NT2/D1 (cell line): ENCODE results near the gene TOM1L2.
"Not testable (repeated sequence)": the region's sequence is repeated elsewhere in the genome, so short reads cannot be mapped to it uniquely, and the experiment has no call there.

Source experiments
- DNase-seq: peaks from one replicate; pipeline ENCODE4 v3.0.0-alpha.2; 2011; ENCODE audit warnings: low read depth, low spot score
- H3K27me3 ChIP-seq: 2 replicates; pipeline ENCODE4 v1.6.0; 2011; ENCODE audit warnings: mild to moderate bottlenecking; ENCODE audit not compliant: insufficient read length, insufficient read depth
- H3K36me3 ChIP-seq: 2 replicates; pipeline ENCODE4 v1.6.1; 2011; ENCODE audit warnings: mild to moderate bottlenecking, low read length, mixed read lengths; ENCODE audit not compliant: insufficient read depth, insufficient read length
- H3K4me1 ChIP-seq: 2 replicates; pipeline ENCODE4 v1.5.1; 2011; ENCODE audit not compliant: insufficient read depth, insufficient read length
- H3K4me3 ChIP-seq: 2 replicates; pipeline ENCODE4 v1.5.1; 2011; ENCODE audit warnings: low read depth; ENCODE audit not compliant: insufficient read length
- H3K9ac ChIP-seq: 2 replicates; pipeline ENCODE4 v1.6.0; 2011; ENCODE audit warnings: low read depth; ENCODE audit not compliant: insufficient read length
- H3K9me3 ChIP-seq: 2 replicates; pipeline ENCODE4 v1.5.1; 2011; ENCODE audit warnings: mild to moderate bottlenecking, low read length; ENCODE audit not compliant: insufficient read depth
- SUZ12 ChIP-seq: IDR thresholded peaks from 2 replicates; pipeline ENCODE4 v1.6.1; 2011; ENCODE audit not compliant: insufficient read length, insufficient read depth; ENCODE audit errors: extremely low read depth
- YY1 ChIP-seq: IDR thresholded peaks from 2 replicates; pipeline ENCODE4 v1.6.1; 2011; ENCODE audit not compliant: insufficient read length, insufficient read depth
- ZNF274 ChIP-seq: IDR thresholded peaks from 2 replicates; pipeline ENCODE4 v1.6.1; 2011; ENCODE audit warnings: mild to moderate bottlenecking, low read depth, low read length

TOM1L2 gene

DNA sequence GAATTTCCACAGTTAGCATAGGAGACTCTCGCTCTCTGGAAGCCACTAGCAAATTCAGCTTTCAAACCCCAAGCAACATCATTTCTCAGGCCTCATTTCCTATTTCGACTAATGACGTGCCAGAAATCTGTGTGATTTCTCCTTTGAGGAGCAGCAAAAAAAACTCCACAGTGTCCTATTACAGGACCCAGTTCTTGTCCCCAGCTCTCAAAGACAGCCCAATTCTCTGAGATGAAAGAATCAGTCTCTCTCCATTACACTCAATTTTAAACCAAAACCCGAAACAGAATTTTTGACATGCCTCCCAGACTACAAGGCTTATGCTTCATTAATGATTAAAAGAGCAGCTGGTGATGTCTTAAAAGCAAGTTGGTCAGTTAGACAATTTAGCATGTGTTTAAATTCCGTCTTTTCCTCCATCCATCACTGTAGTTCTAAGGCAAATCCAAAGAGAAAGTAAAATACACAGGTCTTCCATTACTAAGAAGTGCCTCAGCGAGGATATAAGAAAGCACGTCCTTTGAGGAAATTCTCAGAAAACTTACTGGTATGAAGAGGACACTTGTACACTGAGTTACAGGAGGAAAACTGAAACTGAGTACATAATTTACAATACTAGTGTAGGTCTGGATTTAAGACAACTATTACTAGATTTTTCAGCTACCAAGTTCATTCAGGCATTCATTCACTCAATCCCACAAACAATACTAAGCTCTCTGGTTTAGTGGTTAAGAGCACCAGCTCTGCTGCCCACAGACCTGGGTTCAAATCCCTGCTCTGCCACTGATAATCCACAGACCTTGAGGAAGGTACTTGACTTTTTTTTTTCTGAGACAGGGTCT is 12.5 kb downstream of the TOM1L2 start:
- H3K36me3 ChIP-seq, result no peaks in the 10 kb centered on the region
- H3K4me1 ChIP-seq, result peaks cover 6% of the 10 kb centered on the region
- no peak overlapping the region for H3K9ac ChIP-seq
- TF ChIP-seq YY1 (no peak), ZNF274 (no peak), SUZ12 (no peak)
- no peaks in the 10 kb centered on the region for H3K27me3 ChIP-seq
- no peak for DNase-seq
- H3K9me3 ChIP-seq, result peaks cover 7% of the 10 kb centered on the region; the same call in 1 of the 2 replicates
- no peak overlapping the region for H3K4me3 ChIP-seq

DNA sequence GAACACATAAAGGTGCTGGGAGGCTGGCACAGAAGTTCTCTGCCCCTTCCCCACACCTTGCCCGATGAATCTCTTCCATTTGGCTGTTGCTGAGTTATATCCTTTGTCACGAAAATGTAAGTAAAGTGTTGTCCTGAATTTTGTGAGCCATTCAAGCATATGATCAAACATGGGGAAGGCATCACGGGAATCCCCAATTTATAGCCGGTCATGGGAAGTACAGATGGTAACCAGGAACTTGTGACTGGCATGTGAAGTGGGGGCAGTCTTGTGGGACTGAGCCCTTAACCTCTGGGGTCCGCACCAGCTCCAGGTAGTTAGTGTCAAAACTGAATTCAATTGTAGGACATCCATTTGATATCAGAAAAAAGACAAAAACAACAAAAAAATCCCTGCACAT is 13.2 kb downstream of the TOM1L2 start:
- Histone ChIP-seq H3K4me1 (peaks cover 6% of the 10 kb centered on the region), H3K27me3 (no peaks in the 10 kb centered on the region), H3K36me3 (no peaks in the 10 kb centered on the region), H3K9ac (no peak overlapping the region), H3K9me3 (peaks cover 7% of the 10 kb centered on the region; the same call in 1 of the 2 replicates), H3K4me3 (no peak overlapping the region)
- no peak for TF ChIP-seq YY1
- TF ChIP-seq ZNF274, result no peak
- no peak for TF ChIP-seq SUZ12
- no peak for DNase-seq

DNA sequence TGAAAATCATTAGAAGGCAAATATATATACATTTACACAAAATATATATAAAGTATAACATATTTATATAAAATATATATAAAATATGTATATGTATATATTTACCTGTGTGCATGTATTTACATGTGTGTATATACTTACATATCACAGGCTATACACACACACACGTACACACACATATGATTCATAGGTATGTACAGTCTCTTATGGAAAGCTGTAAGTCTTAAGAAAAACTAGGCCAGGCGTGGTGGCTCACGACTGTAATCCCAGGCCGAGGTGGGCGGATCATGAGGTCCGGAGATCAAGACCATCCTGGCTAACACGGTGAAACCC is 14.7 kb downstream of the TOM1L2 start:
- Histone ChIP-seq H3K4me3 (no peak overlapping the region), H3K27me3 (no peaks in the 10 kb centered on the region), H3K9me3 (peaks cover 7% of the 10 kb centered on the region; the same call in 1 of the 2 replicates), H3K4me1 (peaks cover 6% of the 10 kb centered on the region), H3K9ac (no peak overlapping the region), H3K36me3 (no peaks in the 10 kb centered on the region)
- no peak for DNase-seq
- TF ChIP-seq ZNF274, result no peak
- TF ChIP-seq YY1, result no peak

DNA sequence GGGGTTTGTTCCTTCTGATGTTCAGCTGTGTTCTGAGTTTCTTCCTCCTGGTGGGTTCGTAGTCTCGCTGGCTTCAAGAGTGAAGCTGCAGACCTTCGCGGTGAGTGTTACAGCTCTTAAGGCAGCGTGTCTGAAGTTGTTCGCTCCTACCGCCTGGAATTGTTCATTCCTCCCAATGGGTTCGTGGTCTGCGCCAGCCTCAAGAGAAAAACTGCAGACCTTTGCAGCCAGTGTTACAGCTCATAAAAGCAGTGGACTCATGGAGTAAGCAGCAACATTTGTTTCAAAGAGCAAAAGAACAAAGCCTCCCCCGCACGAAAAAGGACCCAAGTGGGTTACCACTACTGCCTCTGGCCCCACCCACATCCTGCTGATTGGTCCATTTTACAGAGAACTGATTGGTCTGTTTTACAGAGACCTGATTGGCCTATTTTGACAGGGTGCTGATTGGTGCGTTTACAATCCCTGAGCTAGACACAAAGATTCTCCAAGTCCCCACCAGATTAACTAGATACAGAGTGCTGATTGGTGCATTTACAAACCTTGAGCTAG is 16.3 kb downstream of the TOM1L2 start:
- not testable (repeated sequence) for H3K4me3 ChIP-seq, H3K4me1 ChIP-seq, H3K36me3 ChIP-seq, H3K9me3 ChIP-seq, DNase-seq, H3K9ac ChIP-seq, H3K27me3 ChIP-seq

DNA sequence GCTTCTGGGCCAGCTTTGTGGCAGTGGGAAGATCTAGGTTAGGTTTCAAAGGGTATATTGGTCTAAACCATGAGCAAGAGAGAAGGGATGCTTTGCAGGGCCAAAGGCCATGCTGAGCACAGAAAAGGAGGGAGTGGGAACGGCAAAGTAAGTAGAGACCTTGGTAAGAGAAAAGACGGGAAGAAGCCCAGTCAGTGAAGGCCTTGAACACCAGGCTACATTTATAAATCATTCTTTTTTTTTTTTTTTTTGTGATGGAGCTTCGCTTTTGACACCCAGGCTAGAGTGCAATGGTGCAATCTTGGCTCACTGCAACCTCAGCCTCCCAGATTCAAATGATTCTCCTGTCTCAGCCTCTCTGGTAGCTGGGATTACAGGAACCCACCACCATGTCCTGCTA is 18.1 kb downstream of the TOM1L2 start:
- H3K9ac ChIP-seq, result no peak overlapping the region
- TF ChIP-seq SUZ12 (no peak), ZNF274 (no peak), YY1 (no peak)
- peaks cover 7% of the 10 kb centered on the region; the same call in 1 of the 2 replicates for H3K9me3 ChIP-seq
- H3K4me3 ChIP-seq, result no peak overlapping the region
- peaks cover 8% of the 10 kb centered on the region for H3K4me1 ChIP-seq
- no peak for DNase-seq
- H3K27me3 ChIP-seq, result no peaks in the 10 kb centered on the region
- H3K36me3 ChIP-seq, result no peaks in the 10 kb centered on the region

DNA sequence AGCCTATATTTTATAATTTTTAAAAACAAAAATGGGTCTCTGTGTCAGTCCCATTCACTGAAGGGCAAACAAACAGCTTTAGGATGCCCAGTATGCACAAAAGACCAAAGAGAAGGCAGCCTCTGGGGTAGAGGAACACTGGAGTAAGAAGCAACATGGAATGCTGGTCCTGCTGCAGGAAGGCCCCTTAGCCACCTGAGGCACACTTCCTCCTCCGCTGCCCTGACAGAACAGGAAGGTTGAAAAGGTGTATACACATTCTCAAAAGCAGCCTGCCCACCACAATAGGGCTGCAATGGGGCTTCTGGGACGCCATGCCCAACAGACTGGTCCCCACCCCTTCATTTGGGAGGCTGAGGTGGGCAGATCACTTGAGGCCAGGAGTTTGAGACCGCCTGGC is 19.5 kb downstream of the TOM1L2 start:
- Histone ChIP-seq H3K4me1 (peaks cover 2% of the 10 kb centered on the region), H3K4me3 (no peak overlapping the region), H3K36me3 (no peaks in the 10 kb centered on the region), H3K9ac (no peak overlapping the region), H3K9me3 (peaks cover 7% of the 10 kb centered on the region; the same call in 1 of the 2 replicates), H3K27me3 (no peaks in the 10 kb centered on the region)
- DNase-seq, result no peak
- TF ChIP-seq ZNF274, result no peak
- TF ChIP-seq YY1, result no peak
- no peak for TF ChIP-seq SUZ12

DNA sequence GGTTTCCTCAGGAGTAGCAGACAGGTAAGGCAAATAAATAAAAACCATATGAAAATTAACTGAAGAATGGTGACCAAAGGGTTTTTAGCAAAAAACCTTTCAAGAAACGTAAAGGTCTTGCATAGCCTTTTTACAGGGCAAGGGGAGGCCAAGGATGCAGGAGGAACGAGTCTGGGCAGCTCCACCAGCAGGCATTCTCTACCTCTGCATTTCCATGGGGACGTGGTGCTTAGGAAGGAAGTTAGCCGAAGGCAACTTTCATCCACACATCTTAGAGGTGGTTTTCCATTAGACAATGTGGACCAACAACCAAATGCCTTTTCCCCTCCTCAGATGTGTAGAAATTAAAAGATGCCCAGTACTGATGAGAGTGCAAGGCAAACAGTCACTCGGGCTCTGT is 20.7 kb downstream of the TOM1L2 start:
- TF ChIP-seq ZNF274 (no peak), YY1 (no peak), SUZ12 (no peak)
- no peak overlapping the region for H3K9ac ChIP-seq
- DNase-seq, result no peak
- no peaks in the 10 kb centered on the region for H3K27me3 ChIP-seq
- H3K4me3 ChIP-seq, result no peak overlapping the region
- H3K36me3 ChIP-seq, result no peaks in the 10 kb centered on the region
- peaks cover 2% of the 10 kb centered on the region for H3K4me1 ChIP-seq
- peaks cover 3% of the 10 kb centered on the region; the same call in 1 of the 2 replicates for H3K9me3 ChIP-seq
